Spleen (tissue), 11 donors: ENCODE results near the gene ABCA7. TPM values are rescaled to one million over a fixed set of nuclear protein-coding genes. Genes with fewer than 3 reads are reported as not detected.

ENCODE experiments used
- DNase-seq: peaks from one replicate; pipeline ENCODE4 v3.0.0-alpha.2; 2020
- H3K27ac ChIP-seq, 8 donors: fragments of 200-600 bp; sonication (generic) in 7 of 8; 1 replicate in 4 of 8; 2 replicates in 4 of 8; pipeline versions ENCODE4 v1.5.0 to v1.8.0; 2016 to 2021; ENCODE audit warnings: inconsistent platforms in 4 of 8, mild to moderate bottlenecking in 4 of 8, moderate library complexity in 1 of 8
- H3K27me3 ChIP-seq, 7 donors: fragments of 200-600 bp; sonication (generic) in 6 of 7; replicated peaks in 1 of 7; 1 replicate in 4 of 7; 2 replicates in 3 of 7; pipeline versions ENCODE4 v1.5.0 to v1.8.0; 2016 to 2021; ENCODE audit warnings: inconsistent platforms in 3 of 7, mild to moderate bottlenecking in 1 of 7
- H3K36me3 ChIP-seq, 6 donors: fragments of 200-600 bp; sonication (generic) in 5 of 6; 1 replicate in 4 of 6; 2 replicates in 2 of 6; pipeline versions ENCODE4 v1.5.0 to v1.8.0; 2016 to 2021; ENCODE audit warnings: inconsistent platforms in 2 of 6
- H3K4me1 ChIP-seq, 6 donors: fragments of 200-600 bp; sonication (generic) in 5 of 6; 1 replicate in 3 of 6; 2 replicates in 3 of 6; pipeline versions ENCODE4 v1.5.0 to v1.8.0; 2016 to 2021; ENCODE audit warnings: inconsistent platforms in 3 of 6
- H3K4me3 ChIP-seq, 8 donors: fragments of 200-600 bp; sonication (generic) in 7 of 8; 1 replicate in 4 of 8; 2 replicates in 4 of 8; pipeline versions ENCODE4 v1.5.0 to v1.8.0; 2016 to 2021; ENCODE audit warnings: inconsistent platforms in 4 of 8, mild to moderate bottlenecking in 4 of 8, moderate library complexity in 2 of 8
- H3K9me3 ChIP-seq, 8 donors: fragments of 200-600 bp; sonication (generic) in 7 of 8; 1 replicate in 4 of 8; 2 replicates in 4 of 8; pipeline versions ENCODE4 v1.5.0 to v1.8.0; 2016 to 2021; ENCODE audit warnings: inconsistent platforms in 4 of 8
- CTCF ChIP-seq, 11 experiments: fragments of 200-600 bp in 7 of 11; fragments of 450-650 bp in 4 of 11; sonication (generic) in 4 of 11; IDR thresholded peaks in 8 of 11; conservative IDR thresholded peaks in 3 of 11; 1 replicate in 7 of 11; 2 replicates in 4 of 11; pipeline versions ENCODE4 v1.4.0 to v1.8.0; 2016 to 2021; ENCODE audit warnings: antibody characterized with exemption in 11 of 11, inconsistent platforms in 4 of 11, mild to moderate bottlenecking in 1 of 11
- POLR2A ChIP-seq, 3 donors: fragments of 450-650 bp; IDR thresholded peaks; one replicate each; pipeline ENCODE4 v1.5.1; 2017; ENCODE audit warnings: antibody characterized with exemption in 3 of 3, mild to moderate bottlenecking in 1 of 3
- POLR2AphosphoS5 ChIP-seq, 3 donors: sonication (generic); formaldehyde crosslinking; IDR thresholded peaks; one replicate each; pipeline ENCODE4 v1.5.1; 2017; ENCODE audit warnings: antibody characterized with exemption in 3 of 3
- WGBS, 5 donors: extraction: QIAGEN DNeasy Blood & Tissue Kit in 3 of 5; methylation state at CpG; one replicate each; pipeline versions ENCODE4 v1.1.5 to v1.1.7; 2013 to 2018; 5-methylcytosine and 5-hydroxymethylcytosine counted together
- intact Hi-C: fragments of 100-400 bp; cut with DNase I; formaldehyde crosslinking; loops from one replicate; pipeline ENCODE4 v1.15.0; 2023; ENCODE audit warnings: low total_unique reads
- polyA plus RNA-seq, 3 donors: library from polyadenylated mRNA; stranded (reverse); fragments of 200-250 nt; gene quantifications; one replicate each; pipeline ENCODE4 v1.2.1, GENCODE V29; 2013
- total RNA-seq, 7 donors: library from RNA; depleted of rRNA in 3 of 7; stranded (reverse); fragments of >200 nt in 3 of 7; fragmentation: NEBNext Ultra II Directional in 4 of 7; extraction: Animal tissue kit (Norgen Biotek cat#: 25700) in 4 of 7; gene quantifications; one replicate each; pipeline versions ENCODE4 v1.1.0 to v1.2.1, GENCODE V29; 2016 to 2021
- donor health status: healthy with polysubstance abuse.
- donor health status: DM: no; HTN: no; CAD: no; lungs with moderate emphysema.
- donor health status: DM: no; HTN: no; CAD: no.
- donor health status: Bipolar disorder and iron deficiency.
- donor health status: healthy.
- donor health status: DM: no; HTN: no; CAD: no.
- donor health status: DM: yes; HTN: yes; CAD: no.

The ABCA7 gene
- total and polyA plus RNA-seq, 10 donors, result 64.6 to 197 (median 102) TPM

- no peak for DNase-seq
- H3K27ac ChIP-seq, result no peak overlapping the region
- 90 to 93% (median 92%) methylated on average over 21 to 43 of the region's 43 CpGs for WGBS, 5 donors
- peaks cover 0 to 46% (median 35%) of the 10 kb centered on the region in 7 donors for H3K27me3 ChIP-seq
- peaks cover 0 to 21% (median 13%) of the 10 kb centered on the region in 6 donors for H3K4me1 ChIP-seq
- no peak overlapping the region for H3K4me3 ChIP-seq
- H3K36me3 ChIP-seq, result peaks cover 0 to 63% (median 43%) of the 10 kb centered on the region in 6 donors
- intact Hi-C loops, result no loop called here
- H3K9me3 ChIP-seq, result no peaks in the 10 kb centered on the region
- TF ChIP-seq CTCF (IDR thresholded peaks at IDR 0.05 in 8 of 11, conservative IDR thresholded peaks at IDR 0.05 in 3 of 11) (no peak), POLR2A (IDR thresholded peaks at IDR 0.05) (no peak), POLR2AphosphoS5 (IDR thresholded peaks at IDR 0.05) (no peak)
Observed at GRCh38 chr19:993831-994393, 46.0 kb upstream of the ABCA7 start.

GRCh38 chr19:994516-994915 lies 45.4 kb upstream of the ABCA7 start:
- no peak for TF ChIP-seq POLR2AphosphoS5 (IDR thresholded peaks at IDR 0.05)
- no peak for TF ChIP-seq CTCF (IDR thresholded peaks at IDR 0.05 in 8 of 11, conservative IDR thresholded peaks at IDR 0.05 in 3 of 11)
- TF ChIP-seq POLR2A (IDR thresholded peaks at IDR 0.05), result no peak
- Histone ChIP-seq H3K4me1 (peaks cover 0 to 18% (median 13%) of the 10 kb centered on the region in 6 donors), H3K4me3 (no peak overlapping the region), H3K36me3 (peaks cover 0 to 58% (median 42%) of the 10 kb centered on the region in 6 donors), H3K27ac (no peak overlapping the region), H3K9me3 (no peaks in the 10 kb centered on the region), H3K27me3 (peaks cover 0 to 52% (median 41%) of the 10 kb centered on the region in 7 donors)
- intact Hi-C loops, result no loop called here
- 86 to 98% (median 96%) methylated on average over 16 to 18 of the region's 18 CpGs for WGBS, 5 donors
- no peak for DNase-seq

- DNase-seq, result no peak
- H3K4me3 ChIP-seq, result no peak overlapping the region
- H3K27me3 ChIP-seq, result peaks cover 0 to 59% (median 48%) of the 10 kb centered on the region in 7 donors
- H3K36me3 ChIP-seq, result peaks cover 0 to 51% (median 35%) of the 10 kb centered on the region in 6 donors
- TF ChIP-seq POLR2AphosphoS5 (IDR thresholded peaks at IDR 0.05) (no peak), CTCF (IDR thresholded peaks at IDR 0.05 in 8 of 11, conservative IDR thresholded peaks at IDR 0.05 in 3 of 11) (no peak), POLR2A (IDR thresholded peaks at IDR 0.05) (no peak)
- intact Hi-C loops, result no loop called here
- no peak overlapping the region for H3K27ac ChIP-seq
- no peaks in the 10 kb centered on the region for H3K9me3 ChIP-seq
- peaks cover 0 to 24% (median 18%) of the 10 kb centered on the region in 6 donors for H3K4me1 ChIP-seq
- 78 to 84% (median 82%) methylated on average over 16 to 26 of the region's 26 CpGs for WGBS, 5 donors
Observed at GRCh38 chr19:995051-995827, 44.7 kb upstream of the ABCA7 start.
